ENCODE data around the gene NPIPB4.
"Not testable (repeated sequence)": the region's sequence is repeated elsewhere in the genome, so short reads cannot be mapped to it uniquely, and the experiment has no call there.

- TF ChIP-seq ZNF174 (tag by site-specific recombination; IDR thresholded peaks at IDR 0.05); ZNF560 (tag by site-specific recombination; IDR thresholded peaks at IDR 0.05; ENCODE audit: borderline replicate concordance); ZSCAN5A (tag by site-specific recombination; IDR thresholded peaks at IDR 0.05); ZNF776 (tag by site-specific recombination; IDR thresholded peaks at IDR 0.05; ENCODE audit: borderline replicate concordance); ZNF704 (tag by site-specific recombination; IDR thresholded peaks at IDR 0.05); GLI2 (tag by site-specific recombination; IDR thresholded peaks at IDR 0.05; ENCODE audit: borderline replicate concordance, low read depth); ZSCAN30 (tag by site-specific recombination; IDR thresholded peaks at IDR 0.05); ZNF423 (tag by site-specific recombination; IDR thresholded peaks at IDR 0.05): not testable (repeated sequence)
- TF ChIP-seq, protein P1, sequence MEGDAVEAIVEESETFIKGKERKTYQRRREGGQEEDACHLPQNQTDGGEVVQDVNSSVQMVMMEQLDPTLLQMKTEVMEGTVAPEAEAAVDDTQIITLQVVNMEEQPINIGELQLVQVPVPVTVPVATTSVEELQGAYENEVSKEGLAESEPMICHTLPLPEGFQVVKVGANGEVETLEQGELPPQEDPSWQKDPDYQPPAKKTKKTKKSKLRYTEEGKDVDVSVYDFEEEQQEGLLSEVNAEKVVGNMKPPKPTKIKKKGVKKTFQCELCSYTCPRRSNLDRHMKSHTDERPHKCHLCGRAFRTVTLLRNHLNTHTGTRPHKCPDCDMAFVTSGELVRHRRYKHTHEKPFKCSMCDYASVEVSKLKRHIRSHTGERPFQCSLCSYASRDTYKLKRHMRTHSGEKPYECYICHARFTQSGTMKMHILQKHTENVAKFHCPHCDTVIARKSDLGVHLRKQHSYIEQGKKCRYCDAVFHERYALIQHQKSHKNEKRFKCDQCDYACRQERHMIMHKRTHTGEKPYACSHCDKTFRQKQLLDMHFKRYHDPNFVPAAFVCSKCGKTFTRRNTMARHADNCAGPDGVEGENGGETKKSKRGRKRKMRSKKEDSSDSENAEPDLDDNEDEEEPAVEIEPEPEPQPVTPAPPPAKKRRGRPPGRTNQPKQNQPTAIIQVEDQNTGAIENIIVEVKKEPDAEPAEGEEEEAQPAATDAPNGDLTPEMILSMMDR (tag by site-specific recombination; IDR thresholded peaks at IDR 0.05) = not testable (repeated sequence)
Observed at GRCh38 chr16:21837186-21837585, 20.4 kb downstream of the NPIPB4 start.

All from HEK293 (cell line).